HUES6 (cell line): ENCODE data around the gene RDH12.

Experiments
- H3K27ac ChIP-seq: 2 replicates; pipeline ENCODE4 v1.7.0; 2013; ENCODE audit warnings: low read depth, mild to moderate bottlenecking, low read length, inconsistent platforms
- H3K27me3 ChIP-seq: 2 replicates; pipeline ENCODE4 v1.6.1; 2013; ENCODE audit warnings: low read length; ENCODE audit not compliant: control insufficient read depth, insufficient read depth
- H3K36me3 ChIP-seq: 2 replicates; pipeline ENCODE4 v1.6.1; 2013; ENCODE audit warnings: low read length; ENCODE audit not compliant: control insufficient read depth, insufficient read depth
- H3K4me1 ChIP-seq: 2 replicates; pipeline ENCODE4 v1.6.1; 2013; ENCODE audit warnings: low read length; ENCODE audit not compliant: control insufficient read depth, insufficient read depth
- H3K4me3 ChIP-seq: 2 replicates; pipeline ENCODE4 v1.5.1; 2013; ENCODE audit warnings: low read depth, low read length
- H3K9ac ChIP-seq: one replicate; pipeline ENCODE4 v1.6.1; 2013; ENCODE audit warnings: mild to moderate bottlenecking, low read length
- H3K9me3 ChIP-seq: 2 replicates; pipeline ENCODE4 v1.6.1; 2013; ENCODE audit warnings: low read depth, low read length; ENCODE audit not compliant: control insufficient read depth, insufficient read depth

The RDH12 gene

DNA sequence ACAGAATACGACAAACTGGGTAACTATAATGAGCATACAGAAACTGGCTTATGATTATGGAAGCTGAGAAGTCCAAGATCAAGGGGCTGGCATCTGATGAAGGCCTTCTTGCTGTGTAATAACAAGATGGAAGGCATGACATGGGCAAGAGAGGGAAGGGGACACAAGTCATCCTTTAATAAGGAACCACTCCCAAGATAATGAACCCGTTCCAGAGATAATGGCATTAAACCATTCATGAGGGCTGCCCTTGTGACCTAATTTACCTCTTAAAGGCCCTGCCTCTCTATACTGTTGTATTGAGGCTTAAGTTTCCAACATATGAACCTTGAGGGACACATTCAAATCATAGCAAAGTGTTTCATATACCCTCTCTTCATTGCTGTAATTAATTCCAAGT, 22.7 kb upstream of the RDH12 start:
- Histone ChIP-seq H3K36me3 (peaks cover 65% of the 10 kb centered on the region), H3K4me3 (no peak overlapping the region), H3K9me3 (no peaks in the 10 kb centered on the region), H3K27ac (no peak overlapping the region), H3K27me3 (no peaks in the 10 kb centered on the region), H3K4me1 (no peaks in the 10 kb centered on the region), H3K9ac (no peak overlapping the region)

- no peak overlapping the region for H3K27ac ChIP-seq
Measured at GRCh38 chr14:67680121-67680602, 21.5 kb upstream of the RDH12 start.

DNA sequence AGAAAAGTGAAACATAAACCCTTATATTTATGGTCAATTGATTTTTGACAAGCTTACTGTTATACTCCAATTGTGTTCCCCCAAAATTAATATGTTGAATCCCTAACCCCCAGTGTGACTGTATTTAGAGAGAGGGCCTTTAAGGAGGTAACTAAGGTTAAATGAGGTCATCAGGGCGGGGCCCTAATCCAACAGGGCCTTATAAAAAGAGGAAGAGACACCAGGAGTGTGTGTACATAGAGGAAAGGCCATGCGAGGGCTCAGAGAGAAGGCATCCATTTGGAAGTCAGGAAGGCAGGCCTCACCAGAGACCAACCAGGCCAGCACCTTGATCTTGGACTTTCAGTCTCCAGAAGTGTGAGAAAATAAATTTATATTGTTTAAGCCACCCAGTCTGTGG, 20.7 kb upstream of the RDH12 start:
- no peak overlapping the region for H3K9ac ChIP-seq
- peaks cover 85% of the 10 kb centered on the region for H3K36me3 ChIP-seq
- H3K9me3 ChIP-seq = no peaks in the 10 kb centered on the region
- H3K4me3 ChIP-seq = no peak overlapping the region
- no peaks in the 10 kb centered on the region for H3K4me1 ChIP-seq
- H3K27me3 ChIP-seq = no peaks in the 10 kb centered on the region
- no peak overlapping the region for H3K27ac ChIP-seq

More at GRCh38 chr14:67680121-67680602, 21.5 kb upstream of the RDH12 start:
- Histone ChIP-seq H3K9ac (no peak overlapping the region), H3K4me3 (no peak overlapping the region), H3K9me3 (no peaks in the 10 kb centered on the region), H3K27me3 (no peaks in the 10 kb centered on the region), H3K4me1 (no peaks in the 10 kb centered on the region), H3K36me3 (peaks cover 77% of the 10 kb centered on the region)

DNA sequence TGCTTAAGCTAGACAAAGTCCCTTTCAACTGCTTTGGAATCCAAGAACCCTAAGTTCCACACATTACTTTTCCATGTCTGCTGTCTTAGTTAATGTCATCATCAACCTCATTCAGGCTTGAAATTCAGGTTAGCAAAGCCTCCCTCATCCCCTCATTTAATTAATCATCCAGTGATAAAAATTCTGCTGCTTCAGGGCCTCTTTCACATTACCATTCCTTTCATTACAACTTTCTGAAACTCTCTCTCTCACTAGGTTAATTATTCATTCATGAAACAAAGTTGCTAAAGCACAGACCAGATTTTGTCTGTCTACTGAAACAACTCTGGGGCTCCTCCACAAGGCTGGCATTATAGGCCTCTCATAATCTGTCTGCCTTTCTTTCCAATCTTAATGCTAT, 17.8 kb upstream of the RDH12 start:
- Histone ChIP-seq H3K27ac (no peak overlapping the region), H3K9ac (no peak overlapping the region), H3K9me3 (no peaks in the 10 kb centered on the region), H3K36me3 (peaks cover 93% of the 10 kb centered on the region), H3K27me3 (no peaks in the 10 kb centered on the region), H3K4me3 (no peak overlapping the region), H3K4me1 (no peaks in the 10 kb centered on the region)

- no peaks in the 10 kb centered on the region for H3K4me1 ChIP-seq
- H3K27ac ChIP-seq = no peak overlapping the region
- H3K36me3 ChIP-seq = peaks cover 85% of the 10 kb centered on the region
- H3K9me3 ChIP-seq = no peaks in the 10 kb centered on the region
- H3K9ac ChIP-seq = no peak overlapping the region
- H3K27me3 ChIP-seq = no peaks in the 10 kb centered on the region
- H3K4me3 ChIP-seq = no peak overlapping the region
Measured at GRCh38 chr14:67690011-67690410, 11.7 kb upstream of the RDH12 start.

DNA sequence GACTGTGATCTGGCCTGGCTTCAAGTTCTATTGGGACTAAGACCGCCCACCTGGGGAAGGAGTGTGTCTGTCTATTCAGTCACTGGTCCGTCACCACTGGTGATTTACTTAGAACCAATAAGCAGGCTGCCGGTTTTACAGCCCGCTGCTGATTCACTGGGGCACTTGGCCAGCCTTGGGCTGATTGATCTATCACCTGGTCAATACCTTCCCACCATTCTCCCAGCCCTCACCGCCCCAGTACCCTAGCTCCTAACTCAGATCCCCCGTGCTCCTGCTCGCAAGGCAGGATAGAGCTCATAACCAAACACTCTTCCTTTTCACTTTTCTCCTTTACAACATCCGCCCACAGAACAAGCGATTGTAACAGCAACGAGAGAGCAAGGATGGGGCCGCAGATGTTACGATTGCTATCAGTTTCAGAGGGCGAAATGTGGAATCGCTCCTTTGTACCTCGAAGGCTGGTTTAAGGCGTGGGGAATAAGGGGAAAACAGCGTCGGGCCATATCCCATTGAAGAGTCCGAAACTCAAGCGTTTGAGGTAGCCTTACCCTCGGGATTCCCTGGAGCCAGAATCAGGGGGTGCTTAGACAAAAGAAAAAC, 6.8 kb upstream of the RDH12 start:
- H3K9me3 ChIP-seq = no peaks in the 10 kb centered on the region
- no peaks in the 10 kb centered on the region; the same call in 1 of the 2 replicates for H3K27me3 ChIP-seq
- no peaks in the 10 kb centered on the region for H3K4me1 ChIP-seq
- H3K27ac ChIP-seq = peak overlapping the region; percentile 73; the same call in 1 of the 2 replicates
- peak overlapping the region; percentile 100 for H3K4me3 ChIP-seq
- H3K9ac ChIP-seq = peak overlapping the region; percentile 97
- peaks cover 37% of the 10 kb centered on the region for H3K36me3 ChIP-seq

GRCh38 chr14:67695394-67695949, 6.2 kb upstream of the RDH12 start, which contains the start of gene RDH11:
RDH11 (minus strand) TSS chr14:67695764; CDS start chr14:67695703, 61 bp downstream.
- Histone ChIP-seq H3K9me3 (no peaks in the 10 kb centered on the region), H3K9ac (peak within 1 kb of the TSS; percentile 97), H3K4me3 (peak within 1 kb of the TSS; percentile 100), H3K27ac (peak within 1 kb of the TSS; percentile 73; the same call in 1 of the 2 replicates), H3K4me1 (no peaks in the 10 kb centered on the region), H3K36me3 (peaks cover 31% of the 10 kb centered on the region), H3K27me3 (no peaks in the 10 kb centered on the region; the same call in 1 of the 2 replicates)

- Histone ChIP-seq H3K27me3 (no peaks in the 10 kb centered on the region; the same call in 1 of the 2 replicates), H3K9me3 (no peaks in the 10 kb centered on the region), H3K4me3 (no peak overlapping the region), H3K9ac (no peak overlapping the region), H3K4me1 (no peaks in the 10 kb centered on the region), H3K27ac (no peak overlapping the region), H3K36me3 (peaks cover 15% of the 10 kb centered on the region)
Measured at GRCh38 chr14:67697006-67697405, 4.7 kb upstream of the RDH12 start.

DNA sequence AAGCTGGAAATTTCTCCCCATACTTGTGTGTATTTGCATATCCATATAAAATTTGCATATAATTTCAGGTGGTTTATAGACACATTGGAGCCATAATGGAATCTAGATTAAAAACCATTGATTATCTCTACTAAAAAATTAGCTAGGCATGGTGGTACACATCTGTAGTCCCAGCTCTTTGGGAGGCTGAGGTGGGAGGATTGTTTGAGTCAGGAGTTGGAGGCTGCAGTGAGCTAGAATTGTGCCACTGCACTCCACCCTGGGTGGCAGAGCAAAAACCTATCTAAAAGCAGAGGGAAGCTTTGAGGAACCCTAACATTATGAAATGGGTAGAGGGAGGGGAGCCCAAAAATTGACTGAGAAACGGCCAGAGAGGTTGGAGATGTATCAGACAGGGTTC, 3.5 kb upstream of the RDH12 start:
- H3K4me3 ChIP-seq = no peak overlapping the region
- H3K27me3 ChIP-seq = no peaks in the 10 kb centered on the region; the same call in 1 of the 2 replicates
- no peaks in the 10 kb centered on the region for H3K4me1 ChIP-seq
- H3K9ac ChIP-seq = no peak overlapping the region
- no peaks in the 10 kb centered on the region for H3K9me3 ChIP-seq
- H3K27ac ChIP-seq = no peak overlapping the region
- H3K36me3 ChIP-seq = peaks cover 4% of the 10 kb centered on the region

DNA sequence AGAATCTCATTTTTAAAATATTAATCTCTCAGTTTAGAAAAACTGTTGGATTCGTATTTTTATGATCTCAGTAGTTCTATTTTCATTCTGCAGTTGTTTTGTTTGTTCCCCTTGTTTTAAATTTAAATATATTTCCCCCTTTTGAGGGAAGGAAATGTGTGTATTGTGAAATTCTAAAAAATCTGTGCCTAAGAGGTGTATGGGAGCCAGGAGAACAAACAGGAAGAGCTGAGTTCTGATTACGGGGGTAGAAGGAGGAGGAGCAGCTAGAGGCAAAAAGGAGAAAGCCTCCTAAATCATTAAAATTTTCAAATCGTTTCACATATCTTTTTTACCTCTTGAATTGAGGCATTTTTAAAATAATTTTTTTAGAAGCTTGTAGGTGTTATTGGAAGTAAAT, 2.3 kb downstream of the RDH12 start:
- H3K4me1 ChIP-seq = no peaks in the 10 kb centered on the region
- no peaks in the 10 kb centered on the region for H3K36me3 ChIP-seq
- H3K27me3 ChIP-seq = no peaks in the 10 kb centered on the region
- no peak overlapping the region for H3K27ac ChIP-seq
- H3K4me3 ChIP-seq = no peak overlapping the region
- no peak overlapping the region for H3K9ac ChIP-seq
- peaks cover 4% of the 10 kb centered on the region; the same call in 1 of the 2 replicates for H3K9me3 ChIP-seq

DNA sequence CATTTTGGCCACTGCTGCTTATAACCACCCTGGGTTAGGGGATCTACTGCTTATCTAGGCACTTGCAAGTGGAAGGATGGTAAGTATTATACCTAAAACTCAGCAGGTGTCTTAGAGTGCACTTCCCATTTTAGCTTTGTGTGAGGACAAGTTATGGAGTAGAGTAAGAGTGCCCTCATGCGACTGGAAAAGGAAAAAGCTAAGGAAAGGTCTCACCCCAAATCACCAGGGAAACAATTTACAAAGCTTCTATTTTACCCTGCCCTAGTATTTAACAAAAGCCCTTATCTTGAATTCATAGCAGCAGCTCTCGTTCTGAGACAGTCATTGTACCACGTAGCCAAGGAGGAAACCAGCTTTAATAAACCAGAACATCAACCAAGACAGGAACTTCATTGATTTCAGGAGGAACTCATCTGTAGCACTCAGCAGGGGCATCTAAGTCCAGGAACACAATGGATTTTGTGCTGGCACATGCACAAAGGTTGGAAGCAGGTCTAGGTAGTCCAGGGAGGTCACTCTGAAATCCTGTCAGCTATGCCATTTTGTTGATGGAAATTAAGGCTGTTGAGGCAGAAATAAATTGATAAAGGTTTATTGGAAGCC, 2.9 kb downstream of the RDH12 start:
- H3K36me3 ChIP-seq = no peaks in the 10 kb centered on the region
- peaks cover 7% of the 10 kb centered on the region for H3K9me3 ChIP-seq
- H3K27ac ChIP-seq = no peak overlapping the region
- no peak overlapping the region for H3K9ac ChIP-seq
- H3K4me3 ChIP-seq = no peak overlapping the region
- no peaks in the 10 kb centered on the region for H3K4me1 ChIP-seq
- no peaks in the 10 kb centered on the region for H3K27me3 ChIP-seq
